ENCODE measurements around the gene SARS1.
"Not testable (repeated sequence)": the region's sequence is repeated elsewhere in the genome, so short reads cannot be mapped to it uniquely, and the experiment has no call there.

The SARS1 gene

GRCh38 chr1:109272831-109273547 lies 59.3 kb downstream of the SARS1 start:
- no peak for DNase-seq (ENCODE audit: low read depth in 4 of 4, low spot score in 1 of 4)

GRCh38 chr1:109273570-109274288 lies 60.0 kb downstream of the SARS1 start:
- DNase-seq (ENCODE audit: low read depth in 4 of 4, low spot score in 1 of 4), result no peak

- no peak for DNase-seq (ENCODE audit: low read depth in 4 of 4, low spot score in 1 of 4)
These were observed 61.1 kb downstream of the SARS1 start for GRCh38 chr1:109274533-109275476.

- no peak for DNase-seq (ENCODE audit: low read depth in 4 of 4, low spot score in 1 of 4)
These were observed 62.1 kb downstream of the SARS1 start for GRCh38 chr1:109275706-109276345.

GRCh38 chr1:109277434-109278204 lies 63.9 kb downstream of the SARS1 start:
- peak; percentile 33 to 47 (median 38) for DNase-seq (ENCODE audit: low read depth in 4 of 4, low spot score in 1 of 4)

GRCh38 chr1:109279615-109280278 lies 66.0 kb downstream of the SARS1 start:
- DNase-seq (ENCODE audit: low read depth in 4 of 4, low spot score in 1 of 4), result no peak

- no peak for DNase-seq (ENCODE audit: low read depth in 4 of 4, low spot score in 1 of 4)
These were observed 67.1 kb downstream of the SARS1 start for GRCh38 chr1:109280862-109281261.

GRCh38 chr1:109281680-109282496 lies 68.2 kb downstream of the SARS1 start:
- DNase-seq (ENCODE audit: low read depth in 4 of 4, low spot score in 1 of 4), result no peak

- DNase-seq (ENCODE audit: low read depth in 4 of 4, low spot score in 1 of 4), result no peak
These were observed 68.8 kb downstream of the SARS1 start for GRCh38 chr1:109282497-109282951.

GRCh38 chr1:109282952-109283747 lies 69.4 kb downstream of the SARS1 start, which contains the start of gene PSRC1:
Gene PSRC1 (minus strand): TSS chr1:109283145.
- DNase-seq (ENCODE audit: low read depth in 4 of 4, low spot score in 1 of 4), result peak; percentile 73 to 90 (median 82)

- DNase-seq (ENCODE audit: low read depth in 4 of 4, low spot score in 1 of 4), result no peak
These were observed 70.3 kb downstream of the SARS1 start for GRCh38 chr1:109283748-109284600.

GRCh38 chr1:109286762-109287161 lies 73.0 kb downstream of the SARS1 start:
- not testable (repeated sequence) for DNase-seq (ENCODE audit: low read depth in 4 of 4, low spot score in 1 of 4)

All from stimulated activated CD4-positive, alpha-beta T cell treated with anti-CD3 and anti-CD28 coated beads, Interleukin-1b, Interleukin-23, amount 100 ng/mL, for 24 hours (primary cell).